OCI-LY7 (cell line): ENCODE data around the gene RNF17.

ENCODE experiments used
- CTCF ChIP-seq: fragments of 200-600 bp; sonication (generic); conservative IDR thresholded peaks from 2 replicates; pipeline ENCODE4 v1.5.1; 2014; ENCODE audit warnings: mild to moderate bottlenecking, antibody characterized with exemption, low read length, moderate library complexity, mixed read lengths
- EZH2phosphoT487 ChIP-seq: fragments of 200-600 bp; sonication (generic); IDR thresholded peaks from 2 replicates; pipeline ENCODE4 v1.6.1; 2018; ENCODE audit warnings: low read depth, borderline replicate concordance, mild to moderate bottlenecking, mixed run types, antibody characterized with exemption, low read length, moderate library complexity, mixed read lengths

GRCh38 chr13:24759197-24759596 lies 4.8 kb upstream of the RNF17 start:
- no peak for TF ChIP-seq CTCF
- TF ChIP-seq EZH2phosphoT487, result no peak
